ENCODE results near the gene SHROOM1.
"Not testable (repeated sequence)": the region's sequence is repeated elsewhere in the genome, so short reads cannot be mapped to it uniquely, and the experiment has no call there.

The SHROOM1 gene

GRCh38 chr5:132804219-132804618, 26.2 kb downstream of the SHROOM1 start:
- DNase-seq = not testable (repeated sequence)

DNA sequence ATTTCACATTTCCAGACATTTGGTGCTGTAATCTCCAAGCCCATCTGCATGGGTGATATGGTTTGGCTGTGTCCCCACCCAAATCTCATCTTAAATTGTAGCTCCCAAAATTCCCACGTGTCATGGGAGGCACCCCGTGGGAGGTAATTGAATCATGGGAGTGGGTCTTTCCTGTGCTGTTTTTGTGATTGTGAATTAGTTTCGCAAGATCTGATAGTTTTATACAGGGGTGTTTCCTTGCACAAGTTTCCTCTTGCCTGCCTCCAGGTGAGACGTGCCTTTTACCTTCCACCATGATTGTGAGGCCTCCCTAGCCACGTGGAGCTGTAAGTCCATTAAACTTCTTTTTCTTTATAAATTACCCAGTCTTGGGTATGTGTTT, 27.8 kb downstream of the SHROOM1 start:
- DNase-seq = not testable (repeated sequence)

- DNase-seq = no peak
Observed at GRCh38 chr5:132802044-132802684, 28.3 kb downstream of the SHROOM1 start.

DNA sequence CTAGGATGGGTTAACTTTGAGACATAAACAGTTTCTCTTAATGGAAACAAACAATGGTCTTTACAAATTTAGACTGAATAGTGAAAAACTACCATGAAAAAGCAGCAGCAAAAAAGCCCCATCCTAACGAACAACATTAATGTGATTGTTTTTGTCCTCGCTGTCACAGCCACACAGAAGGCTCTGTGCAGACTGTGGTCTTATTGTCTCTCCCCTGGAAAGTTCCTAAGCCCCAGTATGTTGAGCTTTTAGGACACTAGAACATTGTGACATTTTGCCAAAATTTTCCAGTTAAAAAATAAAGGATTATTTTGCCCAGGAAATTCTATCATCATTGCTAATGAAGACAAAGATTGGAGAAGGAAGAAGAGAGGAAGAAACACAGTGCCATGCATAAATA, 29.9 kb downstream of the SHROOM1 start:
- no peak for DNase-seq

DNA sequence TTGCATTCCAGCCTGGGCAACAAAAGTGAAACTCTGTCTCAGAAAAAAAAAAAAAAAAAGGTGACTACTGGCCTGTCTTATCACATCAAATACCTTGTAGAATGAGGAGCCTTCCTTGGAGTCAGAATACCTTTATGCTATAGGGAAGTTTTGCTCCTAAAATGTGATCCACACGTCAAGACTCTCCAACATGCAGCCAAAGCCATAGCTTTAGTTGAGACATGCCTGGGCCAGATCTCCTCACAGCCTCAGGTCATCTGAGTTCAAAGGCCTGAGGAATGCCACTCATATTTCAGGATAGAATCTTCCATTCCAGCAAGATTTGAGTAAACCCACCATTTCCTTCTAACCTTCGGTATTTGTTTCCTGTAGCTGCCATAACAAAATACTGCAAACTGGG, 31.1 kb downstream of the SHROOM1 start:
- DNase-seq = no peak

GRCh38 chr5:132797651-132798050, 32.8 kb downstream of the SHROOM1 start:
- no peak for DNase-seq

DNA sequence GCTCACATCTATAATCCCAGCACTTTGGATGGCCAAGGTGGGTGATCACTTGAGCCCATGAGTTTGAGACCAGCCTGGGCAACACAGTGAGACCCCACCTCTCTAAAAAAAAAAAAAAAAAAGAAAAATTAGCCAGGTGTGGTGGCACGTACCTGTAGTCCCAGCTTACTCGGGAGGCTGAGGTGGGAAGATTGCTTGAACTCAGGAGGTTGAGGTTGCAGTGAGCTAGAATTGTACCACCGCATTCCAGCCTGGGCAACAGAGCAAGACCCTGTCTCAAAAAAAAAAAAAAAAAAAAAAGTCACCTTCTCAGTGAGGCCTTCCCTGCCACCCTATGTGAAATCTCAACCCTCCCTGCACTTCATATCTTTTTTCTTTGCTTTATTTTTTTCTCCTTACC, 39.4 kb downstream of the SHROOM1 start:
- DNase-seq = no peak

DNA sequence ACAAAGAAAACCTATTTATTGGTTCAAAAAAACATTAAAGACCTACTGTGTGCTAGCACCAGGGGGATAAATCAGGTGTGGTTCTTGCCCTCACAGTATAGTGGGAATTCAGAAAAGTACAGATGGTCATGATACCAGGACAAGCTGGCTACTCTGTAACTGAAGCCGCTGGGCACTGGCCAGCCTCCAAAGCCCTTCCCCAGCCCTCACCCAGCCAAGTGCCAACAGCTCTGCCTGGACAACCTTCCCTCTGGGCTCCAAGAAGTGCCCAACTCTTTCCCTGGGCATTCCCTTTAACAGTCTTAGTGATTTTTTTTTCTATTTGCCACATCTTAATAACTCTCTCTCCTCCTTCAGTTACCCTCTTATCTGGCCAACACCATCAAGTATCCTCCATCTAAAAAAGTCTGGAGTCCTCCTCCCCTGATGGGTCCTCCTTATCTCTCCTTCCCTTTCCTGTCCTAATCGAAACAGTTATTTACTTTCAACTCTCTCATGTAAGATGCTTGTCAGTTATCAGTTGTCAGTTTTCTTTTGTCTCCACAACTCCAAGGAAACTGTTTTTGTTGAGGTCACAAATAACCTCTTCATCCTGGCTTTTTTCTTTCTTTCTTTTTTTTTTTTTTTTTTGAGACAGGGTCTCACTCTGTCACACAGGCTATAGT, 40.1 kb downstream of the SHROOM1 start:
- no peak for DNase-seq

DNA sequence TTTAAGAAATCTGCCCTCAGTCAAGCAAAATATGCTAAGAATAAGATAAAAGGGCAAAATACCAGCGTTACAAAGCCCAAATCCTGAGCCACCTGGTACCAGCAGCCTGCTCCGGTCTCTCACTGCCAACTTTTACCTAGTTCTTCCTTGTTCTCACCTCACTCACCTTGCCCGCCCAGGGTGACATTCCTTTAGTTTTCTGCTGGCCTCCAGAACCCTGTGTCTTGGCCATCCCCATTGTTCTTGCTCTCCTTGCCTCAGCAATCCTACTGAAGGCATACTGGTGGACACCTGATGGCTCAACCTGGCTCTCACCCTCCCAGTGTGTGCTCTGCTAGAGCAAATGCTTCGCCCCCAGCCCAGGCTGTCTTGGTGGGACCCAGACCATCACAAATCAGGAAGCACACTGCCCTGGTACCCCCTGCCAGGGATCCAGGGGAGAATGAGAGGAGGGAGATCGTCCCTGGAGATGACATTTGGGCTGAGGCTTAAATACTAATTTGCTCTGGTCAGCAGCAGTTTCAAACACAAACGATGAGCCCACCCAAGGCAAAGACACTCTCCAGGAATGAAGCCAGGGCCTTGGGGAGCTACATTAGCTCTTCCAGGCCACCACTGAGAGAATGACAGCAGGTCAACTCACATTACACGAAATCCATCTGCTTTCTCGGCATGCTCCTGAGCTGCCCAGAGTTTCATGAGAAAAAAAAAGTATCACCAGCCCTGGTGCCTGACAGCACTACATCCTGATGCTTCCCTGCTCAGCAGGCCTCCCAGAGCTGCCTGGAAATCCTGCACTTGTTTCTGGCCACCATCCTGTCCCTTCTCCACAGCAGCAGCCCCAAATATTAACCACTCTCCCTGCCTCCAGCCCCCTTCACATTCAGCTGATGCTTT, 41.2 kb downstream of the SHROOM1 start:
- DNase-seq = no peak

- no peak for DNase-seq
Observed at GRCh38 chr5:132788508-132788907, 41.9 kb downstream of the SHROOM1 start.

GRCh38 chr5:132787076-132787475, 43.4 kb downstream of the SHROOM1 start:
- DNase-seq = no peak

GRCh38 chr5:132785864-132786263, 44.6 kb downstream of the SHROOM1 start:
- DNase-seq = no peak

DNA sequence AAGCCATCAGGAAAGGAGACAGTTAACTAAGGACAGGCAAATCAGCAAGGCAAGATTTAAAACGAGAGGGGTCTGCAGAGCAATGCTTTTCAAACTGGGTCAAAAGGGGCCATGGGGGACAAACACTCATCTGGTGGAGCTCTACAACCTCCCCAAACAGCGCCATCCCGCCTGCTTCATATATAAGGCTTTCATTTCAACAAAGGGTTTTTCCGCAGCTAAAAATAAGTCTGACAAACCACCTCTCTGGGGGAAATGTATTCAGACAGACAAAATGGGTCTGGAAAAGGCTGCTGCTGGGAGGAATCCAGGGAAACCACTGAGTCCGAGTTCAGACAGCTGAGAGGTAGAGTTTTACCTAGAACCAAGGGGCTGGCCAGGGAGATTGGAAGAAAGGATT, 45.1 kb downstream of the SHROOM1 start:
- DNase-seq = no peak

GRCh38 chr5:132782101-132782500, 48.3 kb downstream of the SHROOM1 start:
- no peak for DNase-seq

DNA sequence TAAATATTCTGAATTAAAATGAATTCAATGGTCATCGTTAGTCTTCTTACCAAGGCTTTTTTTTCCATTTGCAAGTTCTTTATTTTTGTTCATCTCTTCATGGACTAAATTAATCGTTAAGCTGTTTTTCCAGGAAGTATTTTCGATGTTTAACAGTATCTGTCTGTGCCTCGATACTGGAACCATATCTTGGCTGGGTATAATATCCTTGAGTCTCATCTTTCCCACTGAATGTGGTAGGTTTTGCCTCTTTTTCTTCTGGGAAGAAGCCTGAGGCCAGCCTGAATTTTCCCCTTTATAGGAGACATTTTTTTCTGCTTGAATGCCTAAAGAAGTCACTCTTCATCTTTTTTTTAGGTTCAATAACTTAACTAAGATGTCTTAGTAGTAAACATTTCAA, 49.4 kb downstream of the SHROOM1 start:
- no peak for DNase-seq

DNA sequence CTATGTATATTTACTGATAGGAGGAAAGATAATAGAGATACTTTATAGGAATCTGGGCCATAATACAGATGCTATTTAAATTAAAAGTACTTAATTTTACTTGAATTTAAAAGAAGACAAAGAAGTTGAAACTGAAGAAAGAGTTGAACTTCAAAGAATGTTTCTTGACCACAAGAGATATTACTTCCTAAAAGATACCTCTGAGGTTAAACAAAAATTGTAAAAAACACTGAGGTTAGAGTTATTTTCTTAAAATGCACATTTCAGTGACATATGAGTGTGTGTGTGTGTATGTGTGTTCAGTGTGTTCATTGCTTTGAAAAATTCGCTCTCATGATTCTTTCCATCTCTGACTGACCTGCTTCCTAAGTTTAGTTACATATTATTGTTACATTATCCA, 49.9 kb downstream of the SHROOM1 start:
- no peak for DNase-seq

GRCh38 chr5:132779961-132780360, 50.5 kb downstream of the SHROOM1 start:
- DNase-seq = no peak

- DNase-seq = no peak
Observed at GRCh38 chr5:132778856-132779255, 51.6 kb downstream of the SHROOM1 start.

DNA sequence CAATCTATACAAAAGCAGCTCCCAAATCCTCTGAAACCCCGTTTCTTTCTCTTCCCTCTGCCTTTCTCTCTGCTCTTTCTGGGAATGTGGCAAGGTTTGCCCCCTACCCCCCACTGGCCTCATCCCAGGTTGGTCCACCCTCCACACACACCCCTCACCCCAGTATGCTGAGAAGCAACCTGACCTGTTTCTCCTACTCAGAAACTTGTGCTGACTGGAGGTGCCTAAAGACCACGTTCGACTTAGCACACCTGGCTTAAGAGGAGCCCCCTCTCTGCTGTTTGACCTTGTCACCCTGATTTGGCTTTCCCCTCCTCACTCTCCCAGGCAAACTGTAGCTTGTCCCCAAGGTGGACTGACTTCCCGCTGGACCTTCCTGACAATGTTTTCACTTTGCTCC, 52.3 kb downstream of the SHROOM1 start:
- no peak for DNase-seq

- DNase-seq = peak; percentile 26 to 39
Observed at GRCh38 chr5:132777209-132778069, 53.0 kb downstream of the SHROOM1 start, which contains the start of gene SEPTIN8. Gene SEPTIN8, minus strand, starts transcription at chr5:132777239. Its CDS starts 102 bp downstream, at chr5:132777137.

DNA sequence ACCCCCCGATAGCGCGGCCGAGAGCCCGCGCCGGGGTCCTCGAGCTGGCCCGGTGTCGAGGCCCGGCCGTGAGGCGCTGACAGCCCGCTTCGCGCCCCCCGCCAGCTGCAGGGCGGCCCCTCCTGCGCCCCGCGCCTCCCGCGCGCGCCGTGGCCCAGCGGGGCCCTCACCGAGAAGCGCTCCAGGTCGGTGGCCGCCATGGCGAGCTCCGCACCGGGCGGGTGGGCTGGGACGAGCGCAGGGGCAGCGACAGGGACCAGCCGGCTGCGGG, 53.6 kb downstream of the SHROOM1 start:
- no peak for DNase-seq

DNA sequence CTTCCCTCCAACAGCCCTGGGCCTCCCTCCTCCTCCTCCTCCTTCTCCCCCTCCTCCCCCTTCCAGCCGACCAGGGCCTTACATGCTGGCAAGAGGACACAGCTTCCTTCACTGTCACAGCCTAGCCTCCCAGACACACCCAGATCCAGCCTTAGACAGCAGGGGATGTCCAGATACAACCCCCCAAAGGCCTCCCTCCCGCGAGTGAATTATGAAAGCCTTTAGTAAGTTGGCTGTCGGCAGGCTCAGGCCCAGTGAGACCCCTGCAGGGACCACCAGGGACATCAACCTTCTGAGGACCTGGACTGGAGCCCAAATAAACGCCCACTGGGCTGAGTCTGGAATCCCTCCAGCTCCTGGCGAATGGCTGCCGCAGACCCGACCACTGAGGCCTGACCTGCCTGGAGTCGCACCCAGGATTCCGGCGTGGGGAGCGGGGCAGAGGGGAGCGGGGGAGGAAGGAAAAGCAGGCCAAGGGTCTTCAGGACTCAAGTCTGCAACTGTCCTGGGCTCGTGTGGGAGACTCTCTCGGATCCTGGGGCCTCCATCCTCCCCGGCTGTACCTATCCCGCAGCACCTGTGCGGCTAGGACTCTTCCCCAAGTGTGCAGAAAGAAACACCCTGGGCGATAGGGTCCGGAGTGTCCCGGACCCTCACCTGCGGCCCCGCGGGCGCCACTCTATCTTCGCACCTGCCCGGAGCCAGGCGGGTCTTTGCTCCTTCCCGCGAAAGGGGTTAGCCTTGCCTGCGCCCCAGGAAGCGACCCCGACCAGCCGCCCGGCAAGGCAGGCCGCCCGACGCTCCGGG, 54.1 kb downstream of the SHROOM1 start:
- DNase-seq = no peak

Data from activated CD4-positive, alpha-beta T cell treated with anti-CD3 and anti-CD28 coated beads for 4 hours (primary cell).